ENCODE data around the gene DLGAP1. TPM values are rescaled to one million over a fixed set of nuclear protein-coding genes. Genes with fewer than 3 reads are reported as not detected.
"Not testable (repeated sequence)": the region's sequence is repeated elsewhere in the genome, so short reads cannot be mapped to it uniquely, and the experiment has no call there.

Gene DLGAP1
- polyA plus RNA-seq, 1 experiment, result 0.09 TPM

DNA sequence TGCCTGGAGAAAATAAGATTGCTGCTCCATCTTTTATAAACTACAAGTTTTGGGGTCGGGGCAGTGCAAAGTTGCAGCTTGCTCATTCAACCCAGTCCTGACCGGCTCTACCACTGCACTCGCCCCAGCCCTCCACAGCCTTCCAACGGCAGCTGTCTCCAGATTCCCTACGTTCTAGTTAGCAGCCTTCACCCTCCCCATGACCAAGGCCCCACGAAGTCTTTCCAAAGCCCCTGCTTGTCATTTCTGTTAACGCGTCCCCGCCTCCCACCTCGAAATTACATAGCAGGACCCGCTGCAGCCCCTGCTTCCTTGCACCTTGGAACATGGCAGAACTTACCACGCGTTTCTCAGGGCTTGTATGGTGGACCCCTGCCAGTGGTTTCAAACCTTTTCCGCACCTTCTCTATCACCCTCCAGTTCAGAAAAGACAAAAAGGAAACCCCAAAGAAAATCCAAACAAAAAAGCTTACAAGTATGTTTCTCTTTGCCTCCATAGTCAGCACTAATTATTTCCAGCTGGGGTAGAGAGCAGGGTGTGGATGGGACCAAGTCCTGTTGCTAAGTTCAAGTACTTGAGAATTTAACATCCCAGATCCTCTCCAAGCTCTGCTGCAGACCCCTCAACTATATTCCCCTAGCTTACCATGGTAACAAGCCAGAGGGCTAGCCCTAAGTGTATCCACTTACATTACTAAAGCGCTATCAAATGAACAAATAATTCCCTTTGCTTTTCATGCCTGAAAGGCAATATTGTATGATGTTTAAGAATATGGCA lies 843.6 kb downstream of the DLGAP1 start:
- peak overlapping the region; percentile 31 for H3K27ac ChIP-seq (ENCODE audit: low read depth, low read length)
- POLR2A ChIA-PET, result interaction anchor here (2.0 kb wide), 1 partner anchor 8 kb away, joined by 4 read pairs; no protein-coding TSS in a partner anchor
- H3K27me3 ChIP-seq (ENCODE audit: control insufficient read depth, insufficient read depth, low read length), result no peaks in the 10 kb centered on the region
- TF ChIP-seq, protein P1, sequence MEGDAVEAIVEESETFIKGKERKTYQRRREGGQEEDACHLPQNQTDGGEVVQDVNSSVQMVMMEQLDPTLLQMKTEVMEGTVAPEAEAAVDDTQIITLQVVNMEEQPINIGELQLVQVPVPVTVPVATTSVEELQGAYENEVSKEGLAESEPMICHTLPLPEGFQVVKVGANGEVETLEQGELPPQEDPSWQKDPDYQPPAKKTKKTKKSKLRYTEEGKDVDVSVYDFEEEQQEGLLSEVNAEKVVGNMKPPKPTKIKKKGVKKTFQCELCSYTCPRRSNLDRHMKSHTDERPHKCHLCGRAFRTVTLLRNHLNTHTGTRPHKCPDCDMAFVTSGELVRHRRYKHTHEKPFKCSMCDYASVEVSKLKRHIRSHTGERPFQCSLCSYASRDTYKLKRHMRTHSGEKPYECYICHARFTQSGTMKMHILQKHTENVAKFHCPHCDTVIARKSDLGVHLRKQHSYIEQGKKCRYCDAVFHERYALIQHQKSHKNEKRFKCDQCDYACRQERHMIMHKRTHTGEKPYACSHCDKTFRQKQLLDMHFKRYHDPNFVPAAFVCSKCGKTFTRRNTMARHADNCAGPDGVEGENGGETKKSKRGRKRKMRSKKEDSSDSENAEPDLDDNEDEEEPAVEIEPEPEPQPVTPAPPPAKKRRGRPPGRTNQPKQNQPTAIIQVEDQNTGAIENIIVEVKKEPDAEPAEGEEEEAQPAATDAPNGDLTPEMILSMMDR (IDR thresholded peaks at IDR 0.05; ENCODE audit: low read depth, low read length), result no peak
- H3K4me3 ChIP-seq (ENCODE audit: low read depth, low read length), result no peak overlapping the region
- CTCF ChIA-PET, result interaction anchor here (1.1 kb wide), 1 partner anchor 54 kb away, joined by 4 read pairs; no protein-coding TSS in a partner anchor
- DNase-seq (ENCODE audit: low read depth, low spot score), result no peak
- no peaks in the 10 kb centered on the region for H3K9me3 ChIP-seq (ENCODE audit: control insufficient read depth, insufficient read depth, low read length)

DNA sequence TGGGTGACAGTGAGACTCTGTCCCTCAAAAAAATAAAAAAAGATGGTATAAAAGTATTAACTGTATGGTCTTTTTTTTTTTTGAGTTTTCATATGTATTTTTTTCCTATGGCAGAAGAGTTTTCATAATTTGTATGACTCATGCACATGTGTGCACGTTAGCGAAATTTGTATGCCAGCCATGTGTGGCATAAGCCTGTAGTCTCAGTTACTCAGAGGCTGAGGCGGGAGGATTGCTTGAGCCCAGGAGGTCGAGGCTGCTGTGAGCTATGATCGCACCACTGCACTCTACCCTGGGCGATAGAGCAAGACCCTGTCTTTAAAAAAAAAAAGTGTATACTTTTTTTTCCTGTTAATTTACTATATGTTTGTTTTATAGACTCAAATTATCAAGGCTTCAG lies 844.3 kb downstream of the DLGAP1 start:
- Histone ChIP-seq H3K4me3 (ENCODE audit: low read depth, low read length) (no peak overlapping the region), H3K27ac (ENCODE audit: low read depth, low read length) (peak overlapping the region; percentile 2), H3K27me3 (ENCODE audit: control insufficient read depth, insufficient read depth, low read length) (no peaks in the 10 kb centered on the region), H3K9me3 (ENCODE audit: control insufficient read depth, insufficient read depth, low read length) (no peaks in the 10 kb centered on the region)
- DNase-seq (ENCODE audit: low read depth, low spot score), result no peak
- POLR2A ChIA-PET, result no interaction called here
- CTCF ChIA-PET, result interaction anchor here (1.1 kb wide), 1 partner anchor 55 kb away, joined by 4 read pairs; no protein-coding TSS in a partner anchor
- TF ChIP-seq, protein P1 (IDR thresholded peaks at IDR 0.05; ENCODE audit: low read depth, low read length), result no peak

DNA sequence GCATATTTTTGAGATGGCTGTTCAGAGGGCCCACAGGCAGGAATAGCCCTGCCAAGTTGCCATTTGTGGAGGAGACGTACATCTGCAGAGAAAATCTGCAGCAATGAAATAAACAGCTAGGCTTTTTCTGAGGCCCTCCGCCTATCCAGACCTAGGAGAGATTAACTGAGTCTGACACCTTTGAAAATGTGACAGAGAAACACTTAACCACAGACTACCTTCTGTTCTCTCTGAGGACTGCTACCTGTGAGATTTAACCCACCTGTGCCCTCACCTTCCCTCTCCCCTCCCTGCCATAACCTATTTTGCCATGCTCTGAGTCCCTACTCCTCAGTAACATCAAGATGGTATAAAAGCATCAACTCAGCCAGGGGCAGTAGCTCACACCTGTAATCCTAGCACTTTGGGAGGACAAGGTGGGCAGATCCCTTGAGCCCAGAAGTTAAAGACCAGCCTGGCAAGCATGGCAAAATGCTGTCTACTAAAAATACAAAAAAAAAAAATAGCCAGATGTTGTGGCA lies 844.9 kb downstream of the DLGAP1 start:
- ChIA-PET POLR2A (no interaction called here), CTCF (no interaction called here)
- Histone ChIP-seq H3K27ac (ENCODE audit: low read depth, low read length) (no peak overlapping the region), H3K4me3 (ENCODE audit: low read depth, low read length) (no peak overlapping the region), H3K9me3 (ENCODE audit: control insufficient read depth, insufficient read depth, low read length) (no peaks in the 10 kb centered on the region), H3K27me3 (ENCODE audit: control insufficient read depth, insufficient read depth, low read length) (no peaks in the 10 kb centered on the region)
- TF ChIP-seq, protein P1 (IDR thresholded peaks at IDR 0.05; ENCODE audit: low read depth, low read length), result no peak
- no peak for DNase-seq (ENCODE audit: low read depth, low spot score)

DNA sequence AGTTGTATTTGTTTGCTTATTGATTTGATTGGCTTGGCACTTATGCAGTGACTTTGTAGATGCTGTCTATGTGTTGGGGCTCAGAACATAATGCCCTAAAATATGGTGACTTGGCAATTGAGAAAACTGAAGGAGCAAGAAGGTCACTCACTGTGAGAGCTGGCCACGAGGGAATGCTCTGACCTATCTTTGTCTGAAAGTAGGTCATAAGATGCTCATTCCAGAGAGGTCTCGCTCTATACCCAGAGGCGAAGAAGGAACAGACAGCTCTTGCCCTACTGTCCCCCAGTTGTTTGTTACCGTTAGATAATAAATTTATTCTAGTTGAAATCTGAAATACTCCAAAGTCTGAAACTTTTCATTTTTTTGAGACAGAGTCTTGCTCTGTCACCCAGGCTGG lies 846.6 kb downstream of the DLGAP1 start:
- DNase-seq (ENCODE audit: low read depth, low spot score), result no peak
- CTCF ChIA-PET, result interaction anchor here (0.7 to 2.0 kb wide), 4 partner anchors 13 to 352 kb away, joined by 3 to 9 read pairs (median 4); no protein-coding TSS in a partner anchor
- POLR2A ChIA-PET, result no interaction called here
- TF ChIP-seq, protein P1 (IDR thresholded peaks at IDR 0.05; ENCODE audit: low read depth, low read length), result no peak
- Histone ChIP-seq H3K27ac (ENCODE audit: low read depth, low read length) (no peak overlapping the region), H3K9me3 (ENCODE audit: control insufficient read depth, insufficient read depth, low read length) (no peaks in the 10 kb centered on the region), H3K27me3 (ENCODE audit: control insufficient read depth, insufficient read depth, low read length) (no peaks in the 10 kb centered on the region), H3K4me3 (ENCODE audit: low read depth, low read length) (no peak overlapping the region)

DNA sequence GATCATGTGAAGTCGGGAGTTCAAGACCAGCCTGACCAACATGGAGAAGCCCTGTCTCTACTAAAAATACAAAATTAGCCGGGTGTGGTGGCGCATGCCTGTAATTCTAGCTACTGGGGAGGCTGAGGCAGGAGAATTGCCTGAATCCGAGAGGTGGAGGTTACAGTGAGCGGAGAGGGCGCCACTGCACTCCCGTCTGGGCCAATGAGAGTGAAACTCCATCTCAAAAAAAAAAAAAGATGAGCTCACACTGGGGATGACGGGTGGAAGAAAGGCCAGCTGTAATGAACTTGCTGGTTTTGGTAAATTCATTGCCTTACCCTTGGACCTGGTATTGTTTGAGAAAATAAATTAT lies 847.0 kb downstream of the DLGAP1 start:
- H3K4me3 ChIP-seq (ENCODE audit: low read depth, low read length); H3K27ac ChIP-seq (ENCODE audit: low read depth, low read length); H3K9me3 ChIP-seq (ENCODE audit: control insufficient read depth, insufficient read depth, low read length); H3K27me3 ChIP-seq (ENCODE audit: control insufficient read depth, insufficient read depth, low read length); DNase-seq (ENCODE audit: low read depth, low spot score); POLR2A ChIA-PET: not testable (repeated sequence)
- CTCF ChIA-PET, result interaction anchor here (0.7 to 2.0 kb wide), 4 partner anchors 13 to 352 kb away, joined by 3 to 9 read pairs (median 4); no protein-coding TSS in a partner anchor

Data from AG04450 (cell line).